Panc1 (cell line): Measurements from ENCODE around the gene MADD.

ENCODE experiments used
- POLR2AphosphoS5 ChIP-seq: IDR thresholded peaks from 2 replicates; pipeline ENCODE4 v1.6.1; 2012; ENCODE audit warnings: mild to moderate bottlenecking, low read depth, low read length, moderate library complexity
- SIN3A ChIP-seq: IDR thresholded peaks from 2 replicates; pipeline ENCODE4 v1.6.1; 2012; ENCODE audit warnings: low read depth, mild to moderate bottlenecking, low read length, moderate library complexity, borderline replicate concordance; ENCODE audit not compliant: insufficient read depth
- TCF7L2 ChIP-seq: IDR thresholded peaks from 2 replicates; pipeline ENCODE4 v1.6.1; 2011; ENCODE audit warnings: mild to moderate bottlenecking, low read depth, low read length, inconsistent platforms
- TF ChIP-seq, protein P1 (sequence below): fragments of 450-650 bp; IDR thresholded peaks from 2 replicates; pipeline ENCODE4 v1.5.1; 2017; ENCODE audit warnings: mild to moderate bottlenecking

DNA sequence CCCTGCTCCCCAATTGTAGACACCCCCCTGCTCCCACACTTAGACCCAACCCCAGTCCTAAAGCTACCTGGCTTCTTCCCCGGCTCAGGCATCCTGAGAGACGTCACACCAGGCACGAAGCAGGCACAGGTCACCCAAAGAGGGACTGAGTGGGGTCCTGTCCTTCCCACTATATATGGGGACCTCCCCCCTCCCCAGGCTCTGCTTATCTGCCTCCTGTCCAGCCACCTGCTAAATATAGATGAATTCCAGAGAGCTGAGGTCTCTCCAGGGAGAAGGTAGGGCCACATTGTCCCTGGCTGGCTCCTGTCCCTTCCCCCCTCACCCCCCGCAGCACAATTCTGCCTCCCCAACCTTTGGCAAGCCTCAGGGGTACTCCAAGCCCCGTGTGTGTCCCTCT is 82.6 kb downstream of the MADD start, which contains the start of gene MYBPC3:
- TF ChIP-seq, protein P1, sequence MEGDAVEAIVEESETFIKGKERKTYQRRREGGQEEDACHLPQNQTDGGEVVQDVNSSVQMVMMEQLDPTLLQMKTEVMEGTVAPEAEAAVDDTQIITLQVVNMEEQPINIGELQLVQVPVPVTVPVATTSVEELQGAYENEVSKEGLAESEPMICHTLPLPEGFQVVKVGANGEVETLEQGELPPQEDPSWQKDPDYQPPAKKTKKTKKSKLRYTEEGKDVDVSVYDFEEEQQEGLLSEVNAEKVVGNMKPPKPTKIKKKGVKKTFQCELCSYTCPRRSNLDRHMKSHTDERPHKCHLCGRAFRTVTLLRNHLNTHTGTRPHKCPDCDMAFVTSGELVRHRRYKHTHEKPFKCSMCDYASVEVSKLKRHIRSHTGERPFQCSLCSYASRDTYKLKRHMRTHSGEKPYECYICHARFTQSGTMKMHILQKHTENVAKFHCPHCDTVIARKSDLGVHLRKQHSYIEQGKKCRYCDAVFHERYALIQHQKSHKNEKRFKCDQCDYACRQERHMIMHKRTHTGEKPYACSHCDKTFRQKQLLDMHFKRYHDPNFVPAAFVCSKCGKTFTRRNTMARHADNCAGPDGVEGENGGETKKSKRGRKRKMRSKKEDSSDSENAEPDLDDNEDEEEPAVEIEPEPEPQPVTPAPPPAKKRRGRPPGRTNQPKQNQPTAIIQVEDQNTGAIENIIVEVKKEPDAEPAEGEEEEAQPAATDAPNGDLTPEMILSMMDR = no peak
- TF ChIP-seq POLR2AphosphoS5 (no peak), TCF7L2 (no peak), SIN3A (no peak)
